ENCODE measurements around the gene ARL11.
"Not testable (repeated sequence)": the region's sequence is repeated elsewhere in the genome, so short reads cannot be mapped to it uniquely, and the experiment has no call there.

The ARL11 gene

DNA sequence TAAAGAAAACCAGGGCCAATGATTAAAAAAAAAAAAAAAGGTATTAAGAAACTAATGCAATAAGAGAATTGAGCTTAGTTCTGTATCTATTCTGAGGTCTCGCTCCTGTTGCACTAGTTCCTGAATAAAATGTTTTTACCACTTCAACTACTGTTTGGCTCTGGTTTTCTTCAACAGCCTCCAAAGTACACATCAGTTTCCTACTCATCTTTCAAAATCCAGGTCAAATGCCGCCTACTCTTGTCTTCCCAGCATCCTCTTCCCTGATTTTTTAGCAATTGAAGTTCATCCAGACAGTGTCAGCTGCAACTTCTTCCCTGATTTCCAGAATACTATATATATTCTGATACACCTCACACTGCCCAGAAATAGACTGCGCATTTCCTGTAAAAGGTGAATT lies 41.6 kb upstream of the ARL11 start:
- no peak for DNase-seq
- peak overlapping the region; percentile 85 for H3K4me3 Mint-ChIP-seq
- H3K36me3 Mint-ChIP-seq (ENCODE audit: low read depth), result peaks cover 12% of the 10 kb centered on the region
- no peak overlapping the region for H3K27ac Mint-ChIP-seq
- peaks cover 11% of the 10 kb centered on the region for H3K27me3 Mint-ChIP-seq (ENCODE audit: low read depth, poor library complexity)
- H3K4me1 Mint-ChIP-seq, result peaks cover 41% of the 10 kb centered on the region
- peaks cover 14% of the 10 kb centered on the region for H3K9me3 Mint-ChIP-seq
- TF ChIP-seq, protein P1, sequence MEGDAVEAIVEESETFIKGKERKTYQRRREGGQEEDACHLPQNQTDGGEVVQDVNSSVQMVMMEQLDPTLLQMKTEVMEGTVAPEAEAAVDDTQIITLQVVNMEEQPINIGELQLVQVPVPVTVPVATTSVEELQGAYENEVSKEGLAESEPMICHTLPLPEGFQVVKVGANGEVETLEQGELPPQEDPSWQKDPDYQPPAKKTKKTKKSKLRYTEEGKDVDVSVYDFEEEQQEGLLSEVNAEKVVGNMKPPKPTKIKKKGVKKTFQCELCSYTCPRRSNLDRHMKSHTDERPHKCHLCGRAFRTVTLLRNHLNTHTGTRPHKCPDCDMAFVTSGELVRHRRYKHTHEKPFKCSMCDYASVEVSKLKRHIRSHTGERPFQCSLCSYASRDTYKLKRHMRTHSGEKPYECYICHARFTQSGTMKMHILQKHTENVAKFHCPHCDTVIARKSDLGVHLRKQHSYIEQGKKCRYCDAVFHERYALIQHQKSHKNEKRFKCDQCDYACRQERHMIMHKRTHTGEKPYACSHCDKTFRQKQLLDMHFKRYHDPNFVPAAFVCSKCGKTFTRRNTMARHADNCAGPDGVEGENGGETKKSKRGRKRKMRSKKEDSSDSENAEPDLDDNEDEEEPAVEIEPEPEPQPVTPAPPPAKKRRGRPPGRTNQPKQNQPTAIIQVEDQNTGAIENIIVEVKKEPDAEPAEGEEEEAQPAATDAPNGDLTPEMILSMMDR (IDR thresholded peaks at IDR 0.05), result no peak

DNA sequence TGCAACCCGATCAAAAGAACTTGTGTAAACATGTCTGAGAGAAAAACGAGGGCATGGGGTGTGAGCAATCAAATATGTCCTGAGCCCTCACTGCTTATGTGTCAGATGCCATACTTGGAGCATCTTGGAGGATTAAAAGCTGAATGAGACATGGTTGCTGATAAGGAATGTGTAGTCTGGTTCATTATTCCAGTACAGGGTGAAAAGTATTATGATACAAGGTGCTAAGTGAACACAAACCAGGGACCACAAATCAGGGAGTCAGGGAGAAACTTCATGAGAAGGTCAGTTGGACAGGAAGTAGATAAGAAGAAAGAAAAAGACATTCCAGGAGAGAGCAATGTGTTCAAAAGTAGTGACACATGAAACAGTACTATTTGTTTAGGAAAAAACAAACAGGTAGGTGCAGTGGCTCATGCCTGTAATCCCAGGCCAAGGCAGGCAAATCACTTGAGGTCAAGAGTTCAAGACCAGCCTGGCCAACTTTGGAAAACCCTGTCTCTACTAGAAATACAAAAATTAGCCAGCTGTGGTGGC lies 40.9 kb upstream of the ARL11 start:
- TF ChIP-seq, protein P1 (IDR thresholded peaks at IDR 0.05), result no peak
- Mint-ChIP-seq H3K27me3 (ENCODE audit: low read depth, poor library complexity) (peaks cover 11% of the 10 kb centered on the region), H3K4me1 (peaks cover 41% of the 10 kb centered on the region), H3K27ac (no peak overlapping the region), H3K4me3 (no peak overlapping the region), H3K9me3 (peaks cover 17% of the 10 kb centered on the region), H3K36me3 (ENCODE audit: low read depth) (peaks cover 9% of the 10 kb centered on the region)
- no peak for DNase-seq

DNA sequence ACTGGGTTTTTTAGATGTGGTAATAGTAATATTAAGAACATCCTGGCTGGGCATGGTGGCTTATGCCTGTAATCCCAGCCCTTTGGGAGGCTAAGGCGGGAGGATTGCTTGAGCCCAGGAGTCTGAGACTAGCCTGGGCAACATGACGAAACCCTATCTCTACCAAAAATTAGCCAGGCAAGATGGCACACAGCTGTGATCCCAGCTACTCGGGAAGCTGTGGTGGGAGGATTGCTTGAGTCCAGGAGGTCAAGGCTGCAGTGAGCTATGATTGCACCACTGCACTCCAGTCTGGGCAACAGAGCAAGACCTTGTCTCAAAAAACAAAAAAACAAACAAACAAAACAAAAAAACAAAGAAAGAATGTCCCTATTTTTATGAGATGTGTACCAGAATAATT lies 37.6 kb upstream of the ARL11 start:
- peaks cover 27% of the 10 kb centered on the region for H3K9me3 Mint-ChIP-seq
- DNase-seq; H3K27ac Mint-ChIP-seq; H3K4me3 Mint-ChIP-seq; H3K36me3 Mint-ChIP-seq (ENCODE audit: low read depth): not testable (repeated sequence)
- peaks cover 18% of the 10 kb centered on the region for H3K4me1 Mint-ChIP-seq
- peaks cover 15% of the 10 kb centered on the region for H3K27me3 Mint-ChIP-seq (ENCODE audit: low read depth, poor library complexity)

DNA sequence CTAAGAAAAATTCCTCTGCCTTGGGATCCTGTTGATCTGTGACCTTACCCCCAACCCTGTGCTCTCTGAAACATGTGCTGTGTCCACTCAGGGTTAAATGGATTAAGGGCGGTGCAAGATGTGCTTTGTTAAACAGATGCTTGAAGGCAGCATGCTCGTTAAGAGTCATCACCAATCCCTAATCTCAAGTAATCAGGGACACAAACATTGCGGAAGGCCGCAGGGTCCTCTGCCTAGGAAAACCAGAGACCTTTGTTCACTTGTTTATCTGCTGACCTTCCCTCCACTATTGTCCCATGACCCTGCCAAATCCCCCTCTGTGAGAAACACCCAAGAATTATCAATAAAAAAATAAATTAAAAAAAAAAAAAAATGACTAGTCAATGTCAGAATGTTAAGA lies 34.4 kb upstream of the ARL11 start:
- H3K4me3 Mint-ChIP-seq; H3K36me3 Mint-ChIP-seq (ENCODE audit: low read depth); H3K4me1 Mint-ChIP-seq; DNase-seq; H3K27ac Mint-ChIP-seq: not testable (repeated sequence)
- peaks cover 27% of the 10 kb centered on the region for H3K9me3 Mint-ChIP-seq
- peaks cover 11% of the 10 kb centered on the region for H3K27me3 Mint-ChIP-seq (ENCODE audit: low read depth, poor library complexity)

DNA sequence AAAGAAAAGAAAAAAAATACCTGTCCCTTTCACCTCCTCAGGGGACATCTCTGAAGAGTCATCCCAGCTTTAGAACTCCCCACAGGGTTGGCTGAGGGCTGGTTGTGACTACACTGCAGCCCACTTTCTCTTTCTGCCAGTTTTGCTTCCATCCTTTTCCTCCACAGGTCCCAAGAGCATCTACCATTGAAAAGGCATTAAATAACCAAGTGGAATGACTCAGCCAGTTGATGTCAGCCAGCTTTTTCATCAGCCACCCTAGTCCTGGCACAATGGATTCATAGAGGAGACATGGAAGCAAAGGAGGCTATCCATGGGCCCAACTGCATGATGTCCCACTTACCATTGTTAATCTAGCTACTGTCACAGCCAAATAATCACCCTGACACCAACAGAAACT lies 33.7 kb upstream of the ARL11 start:
- DNase-seq, result no peak
- H3K27ac Mint-ChIP-seq, result no peak overlapping the region

DNA sequence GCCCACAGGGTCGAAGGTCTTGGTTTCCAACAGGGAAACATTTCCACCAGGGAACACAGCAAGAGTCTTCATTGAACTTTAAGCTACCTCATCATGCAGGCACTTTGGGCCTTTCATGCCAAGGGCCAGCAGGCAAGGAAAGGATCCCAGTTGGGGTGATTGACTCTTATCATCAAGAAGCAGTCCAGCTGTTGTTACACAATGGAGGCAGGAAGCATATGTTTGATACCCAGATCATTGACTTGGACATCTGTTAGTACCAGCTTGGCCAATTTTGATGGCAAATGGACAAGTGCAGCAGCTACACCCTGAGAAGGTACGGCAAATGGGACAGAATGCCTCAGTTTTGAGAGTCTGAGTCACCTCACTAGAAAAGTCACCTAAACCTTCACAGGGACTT lies 32.1 kb upstream of the ARL11 start:
- H3K4me3 Mint-ChIP-seq, result no peak overlapping the region
- TF ChIP-seq, protein P1 (IDR thresholded peaks at IDR 0.05), result no peak

More for the DNA sequence above, 33.7 kb upstream of the ARL11 start:
- Mint-ChIP-seq H3K36me3 (ENCODE audit: low read depth) (no peaks in the 10 kb centered on the region), H3K4me3 (no peak overlapping the region), H3K9me3 (peaks cover 25% of the 10 kb centered on the region), H3K4me1 (no peaks in the 10 kb centered on the region), H3K27me3 (ENCODE audit: low read depth, poor library complexity) (peaks cover 8% of the 10 kb centered on the region)
- TF ChIP-seq, protein P1 (IDR thresholded peaks at IDR 0.05), result no peak

DNA sequence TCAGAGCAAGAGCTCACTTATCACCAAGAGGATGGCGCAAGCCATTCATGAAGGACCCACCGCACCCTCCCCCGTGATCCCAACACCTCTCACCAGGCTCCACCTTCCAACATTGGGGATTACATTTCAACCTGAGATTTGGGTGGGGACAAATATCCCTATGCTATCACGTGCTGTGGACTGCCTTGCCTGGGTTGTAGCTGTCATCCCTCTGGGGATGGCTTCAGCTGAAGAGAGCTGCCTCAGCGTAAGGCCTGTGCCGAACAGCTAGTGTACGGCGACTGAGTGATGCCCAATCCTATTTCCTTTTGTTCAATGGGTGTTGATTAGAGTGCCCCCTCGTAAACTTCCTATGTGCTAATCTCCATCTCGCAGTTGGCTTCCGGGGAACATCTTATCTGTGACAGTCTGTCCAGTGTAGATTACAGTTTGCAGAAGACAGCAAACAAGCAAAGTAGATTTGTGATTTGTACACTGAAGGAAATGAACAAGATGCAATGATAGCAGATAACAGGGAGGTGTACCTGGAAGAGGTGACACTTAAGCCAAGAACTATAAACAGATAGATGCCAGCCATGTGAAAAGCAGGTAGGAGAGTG lies 31.2 kb upstream of the ARL11 start:
- no peak overlapping the region for H3K4me3 Mint-ChIP-seq
- TF ChIP-seq, protein P1 (IDR thresholded peaks at IDR 0.05), result no peak
- H3K27me3 Mint-ChIP-seq (ENCODE audit: low read depth, poor library complexity), result peaks cover 8% of the 10 kb centered on the region
- no peak overlapping the region for H3K27ac Mint-ChIP-seq
- DNase-seq, result no peak
- no peaks in the 10 kb centered on the region for H3K4me1 Mint-ChIP-seq
- H3K9me3 Mint-ChIP-seq, result peaks cover 10% of the 10 kb centered on the region
- no peaks in the 10 kb centered on the region for H3K36me3 Mint-ChIP-seq (ENCODE audit: low read depth)

More for the DNA sequence above, 32.1 kb upstream of the ARL11 start:
- no peaks in the 10 kb centered on the region for H3K4me1 Mint-ChIP-seq
- H3K9me3 Mint-ChIP-seq, result peaks cover 19% of the 10 kb centered on the region
- H3K27ac Mint-ChIP-seq, result no peak overlapping the region
- no peak for DNase-seq
- peaks cover 8% of the 10 kb centered on the region for H3K27me3 Mint-ChIP-seq (ENCODE audit: low read depth, poor library complexity)
- H3K36me3 Mint-ChIP-seq (ENCODE audit: low read depth), result no peaks in the 10 kb centered on the region
